COR-L47 (cell line): Measurements from ENCODE around the gene VPS51.
"Not testable (repeated sequence)": the region's sequence is repeated elsewhere in the genome, so short reads cannot be mapped to it uniquely, and the experiment has no call there.

Source experiments
- DNase-seq: peaks from one replicate; lab custom pipeline; 2025; lab: John Stamatoyannopoulos, UW

The VPS51 gene

GRCh38 chr11:65134952-65135632, 39.1 kb downstream of the VPS51 start:
- peak; percentile 97 for DNase-seq

DNA sequence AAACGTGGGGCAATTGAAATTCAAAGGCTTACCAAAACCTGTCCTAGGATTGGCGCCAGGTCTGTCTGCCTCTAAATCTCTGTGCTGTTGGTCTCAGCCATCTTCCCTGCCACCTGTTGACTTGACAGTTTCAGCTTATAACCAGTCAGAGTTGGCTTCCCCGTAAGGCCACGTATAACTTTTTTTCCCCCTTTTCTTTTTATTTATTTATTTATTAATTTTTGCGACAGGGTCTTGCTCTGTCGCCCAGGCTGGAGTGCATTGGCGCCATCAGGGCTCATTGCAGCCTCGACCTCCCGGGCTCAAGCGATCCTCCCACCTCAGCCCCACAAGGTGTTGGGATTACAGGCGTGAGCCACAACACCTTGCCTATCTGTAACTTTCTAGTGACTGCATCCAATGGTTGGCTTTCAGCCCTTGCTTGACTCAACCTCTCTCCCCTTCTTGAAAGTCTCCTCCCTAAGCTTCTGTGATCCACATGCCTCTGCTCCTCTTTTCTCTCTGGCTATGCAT, 39.7 kb downstream of the VPS51 start:
- no peak for DNase-seq

DNA sequence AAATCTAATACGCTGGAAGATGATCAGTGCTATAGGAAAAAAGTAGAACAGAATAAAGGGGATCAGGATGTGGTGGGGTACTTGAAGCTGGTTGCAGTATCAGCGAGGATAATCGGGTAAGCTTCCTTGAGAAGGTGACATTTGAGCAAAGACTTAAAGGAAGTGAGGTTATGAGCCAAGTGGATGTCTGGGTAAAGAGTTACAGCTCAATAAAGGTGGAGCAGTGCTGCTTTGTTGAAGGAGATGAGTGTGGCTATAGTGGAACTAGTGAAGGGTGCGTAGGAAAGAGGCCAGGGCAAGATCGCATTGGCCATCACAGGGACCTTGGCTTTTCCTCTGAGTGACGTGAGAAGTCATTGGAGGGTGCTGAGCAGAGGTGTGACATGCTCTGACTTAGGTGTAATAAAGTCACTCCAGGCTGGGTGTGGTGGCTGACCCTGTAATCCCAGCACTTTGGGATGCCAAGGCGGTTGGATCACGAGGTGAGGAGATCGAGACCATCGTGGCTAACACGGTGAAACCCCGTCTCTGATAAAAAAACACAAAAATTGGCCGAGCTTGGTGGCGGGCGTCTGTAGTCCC, 40.6 kb downstream of the VPS51 start:
- DNase-seq, result no peak

GRCh38 chr11:65141896-65142494, 46.0 kb downstream of the VPS51 start:
- DNase-seq, result no peak

GRCh38 chr11:65147352-65148075, 51.5 kb downstream of the VPS51 start:
- no peak for DNase-seq

GRCh38 chr11:65148657-65149056, 52.6 kb downstream of the VPS51 start:
- no peak for DNase-seq

GRCh38 chr11:65150131-65150508, 54.1 kb downstream of the VPS51 start:
- not testable (repeated sequence) for DNase-seq

DNA sequence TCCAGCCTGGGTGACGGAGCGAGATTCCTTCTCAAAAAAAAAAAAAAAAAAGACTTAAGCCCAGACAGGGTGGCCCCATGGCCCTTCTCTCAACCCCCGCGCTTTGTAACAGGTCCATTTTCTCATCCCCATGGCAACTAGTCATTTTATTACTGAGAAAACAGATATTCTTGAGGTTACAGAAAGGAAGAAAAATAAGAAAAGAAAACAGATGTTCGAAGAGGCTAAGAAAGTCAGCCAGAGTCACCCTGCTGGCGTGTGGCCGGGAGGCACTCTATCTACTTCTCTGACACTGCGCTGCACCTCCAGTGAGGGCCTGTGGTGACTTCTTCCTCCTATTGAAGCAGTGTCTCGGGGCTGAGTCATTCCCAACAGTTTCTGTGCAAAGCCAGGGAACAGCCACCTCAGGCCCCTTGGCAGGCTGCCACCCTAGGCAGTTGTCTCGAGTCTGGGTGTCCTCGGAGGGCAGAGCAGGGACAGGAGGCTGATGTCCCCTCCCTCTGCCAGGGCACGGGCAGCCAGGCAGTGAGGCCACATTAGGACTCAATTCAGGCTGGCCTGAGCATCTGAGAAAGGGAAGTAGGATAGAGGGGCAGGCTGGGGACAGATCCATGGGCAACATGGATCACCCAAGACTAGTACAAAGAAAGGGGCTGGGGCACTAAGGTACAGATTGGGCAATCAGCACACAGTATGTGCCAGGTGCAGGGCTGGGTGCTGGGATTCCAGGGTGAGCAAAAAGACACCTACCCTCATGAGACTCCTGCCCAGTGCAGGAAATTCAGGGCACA, 54.7 kb downstream of the VPS51 start:
- DNase-seq, result peak; percentile 62

DNA sequence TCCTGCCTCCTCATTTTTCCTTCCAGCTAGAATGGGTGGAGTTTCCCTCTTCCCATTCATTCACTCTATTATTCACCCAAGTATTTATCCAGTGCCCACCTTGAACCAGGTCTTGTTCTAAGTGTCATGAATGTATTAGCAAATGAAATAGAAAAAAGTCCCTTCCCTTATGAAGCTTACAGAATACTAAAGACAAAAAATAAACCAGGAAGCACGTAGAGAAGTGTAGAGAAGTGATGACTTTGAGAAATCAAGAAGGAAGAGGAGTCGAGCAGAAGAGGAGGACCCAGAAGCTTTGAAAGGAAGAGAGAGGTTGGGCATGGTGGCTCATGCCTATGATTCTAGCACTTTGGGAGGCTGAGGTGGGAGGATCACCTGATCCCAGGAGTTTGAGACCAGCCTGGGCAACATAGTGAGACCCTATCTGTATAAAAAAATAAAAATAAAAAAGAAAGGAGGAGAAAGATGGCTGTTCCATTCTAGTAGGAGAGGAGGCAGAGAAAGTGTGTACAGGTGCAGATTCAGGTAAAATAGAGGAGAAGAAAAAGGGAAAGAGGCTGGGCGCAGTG, 55.4 kb downstream of the VPS51 start:
- no peak for DNase-seq

DNA sequence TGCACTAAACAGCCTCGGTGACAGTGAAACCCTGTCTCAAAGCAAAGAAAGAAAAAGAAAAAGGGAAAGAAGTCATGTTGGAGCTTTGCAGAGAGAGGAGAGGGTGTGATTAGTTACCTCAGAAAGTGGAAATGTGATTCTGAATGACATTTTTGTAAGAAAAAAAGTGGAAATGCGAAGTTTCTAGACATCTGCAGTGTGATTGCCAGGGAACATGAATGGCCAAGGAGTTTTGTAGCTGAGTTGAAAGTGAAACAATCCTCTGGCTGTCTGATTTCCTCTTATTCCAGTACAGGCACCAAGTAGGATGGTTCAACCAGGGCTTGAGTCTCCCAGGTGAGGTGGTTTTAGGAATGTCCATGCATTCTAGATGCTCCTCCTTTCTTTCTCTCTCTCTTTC, 56.1 kb downstream of the VPS51 start:
- DNase-seq, result no peak

DNA sequence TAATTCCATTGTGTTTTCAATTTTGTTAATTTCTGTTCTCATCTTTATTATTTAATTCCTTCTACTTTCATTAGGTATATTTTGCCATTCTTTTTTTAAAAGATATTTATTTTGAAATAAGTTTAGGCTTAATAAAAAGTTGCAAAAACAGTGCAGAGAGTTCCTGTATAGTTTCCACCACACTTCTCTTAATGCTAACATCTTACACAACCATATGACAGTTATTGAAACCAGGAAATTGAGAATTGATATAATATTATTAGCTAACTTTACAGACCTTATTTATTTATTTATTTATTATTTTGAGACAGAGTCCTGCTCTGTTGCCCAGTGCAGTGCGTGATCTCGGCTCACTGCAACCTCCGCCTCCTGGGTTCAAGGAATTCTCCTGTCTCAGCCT, 60.2 kb downstream of the VPS51 start:
- DNase-seq, result no peak

- no peak for DNase-seq
These were observed 60.9 kb downstream of the VPS51 start for GRCh38 chr11:65156926-65157325.

DNA sequence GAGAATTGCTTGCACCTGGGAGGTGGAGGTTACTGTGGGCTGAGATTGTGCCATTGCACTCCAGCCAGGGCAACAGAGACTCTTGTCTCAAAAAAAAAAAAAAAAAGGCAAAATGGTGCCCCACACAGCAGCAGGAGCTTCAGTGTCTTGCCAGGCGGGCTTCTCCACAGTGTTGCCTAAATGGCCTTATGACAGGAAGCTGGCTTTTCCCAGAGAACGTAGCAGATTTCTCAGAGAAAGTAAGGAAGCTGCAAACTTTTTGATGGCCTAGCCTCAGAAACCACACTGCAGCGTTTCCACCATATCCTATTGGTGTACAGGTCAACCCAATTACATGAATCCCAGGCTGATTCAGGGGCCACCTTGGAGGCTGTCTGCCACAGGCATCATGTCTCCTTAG, 61.3 kb downstream of the VPS51 start:
- no peak for DNase-seq

GRCh38 chr11:65159012-65159411, 63.0 kb downstream of the VPS51 start:
- no peak for DNase-seq

DNA sequence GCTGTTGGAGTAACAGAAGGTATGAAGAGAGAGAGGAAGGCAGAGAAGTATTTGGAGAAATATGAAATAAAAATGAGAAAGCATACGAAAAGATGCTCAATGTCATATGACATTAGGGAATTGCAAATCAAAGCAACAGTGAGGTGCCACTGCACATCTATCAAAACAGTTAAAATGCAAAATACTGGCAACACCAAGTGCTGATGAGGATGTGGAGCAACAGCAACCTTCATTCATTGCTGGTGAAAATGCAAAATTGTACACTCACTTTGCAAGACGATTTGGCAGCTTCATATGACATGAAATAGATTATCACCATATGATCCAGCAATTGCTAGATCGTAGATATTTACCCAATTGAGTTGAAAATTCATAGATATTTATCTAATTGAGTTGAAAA, 64.6 kb downstream of the VPS51 start:
- no peak for DNase-seq
